Measurements from ENCODE around the gene PTGES2. TPM values are rescaled to one million over a fixed set of nuclear protein-coding genes. Genes with fewer than 3 reads are reported as not detected.

The PTGES2 gene
- total and polyA plus RNA-seq, 9 of the 15 experiments (the other 6 are each of a cell fraction or from before 2014, with no cell fraction given), result 2.4 to 196 (median 90.1) TPM

DNA sequence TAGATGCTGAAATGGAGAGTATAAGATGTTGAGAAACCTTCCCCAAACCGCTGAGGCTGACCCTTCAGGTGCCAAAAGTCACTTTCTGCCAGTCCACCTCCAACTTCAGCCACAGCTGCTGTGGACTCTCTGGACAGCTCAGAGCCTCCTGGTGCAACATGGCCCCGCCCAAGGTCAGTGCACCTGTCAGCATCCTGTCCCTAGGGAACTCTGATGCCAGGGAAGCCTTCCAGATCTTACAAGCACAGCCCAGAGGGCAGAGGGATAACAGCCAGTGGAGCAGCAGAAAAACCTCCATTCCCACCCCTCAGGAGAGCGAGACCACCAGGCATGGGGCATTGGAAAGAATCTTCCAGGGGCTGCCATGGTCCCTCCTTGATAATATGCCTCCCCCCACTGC is 10.5 kb upstream of the PTGES2 start (continued):
- TF ChIP-seq NR0B1 (IDR thresholded peaks at IDR 0.05; ENCODE audit: partially characterized antibody) (no peak), EP300 (IDR thresholded peaks at IDR 0.05; ENCODE audit: low read length) (no peak), MEF2A (IDR thresholded peaks at IDR 0.05; ENCODE audit: control insufficient read depth, low read depth, low read length) (no peak), KHSRP (IDR thresholded peaks at IDR 0.05) (no peak), ATF3 (IDR thresholded peaks at IDR 0.05) (no peak), ATF3 (CRISPR knock-in tag; conservative IDR thresholded peaks at IDR 0.05) (no peak)

DNA sequence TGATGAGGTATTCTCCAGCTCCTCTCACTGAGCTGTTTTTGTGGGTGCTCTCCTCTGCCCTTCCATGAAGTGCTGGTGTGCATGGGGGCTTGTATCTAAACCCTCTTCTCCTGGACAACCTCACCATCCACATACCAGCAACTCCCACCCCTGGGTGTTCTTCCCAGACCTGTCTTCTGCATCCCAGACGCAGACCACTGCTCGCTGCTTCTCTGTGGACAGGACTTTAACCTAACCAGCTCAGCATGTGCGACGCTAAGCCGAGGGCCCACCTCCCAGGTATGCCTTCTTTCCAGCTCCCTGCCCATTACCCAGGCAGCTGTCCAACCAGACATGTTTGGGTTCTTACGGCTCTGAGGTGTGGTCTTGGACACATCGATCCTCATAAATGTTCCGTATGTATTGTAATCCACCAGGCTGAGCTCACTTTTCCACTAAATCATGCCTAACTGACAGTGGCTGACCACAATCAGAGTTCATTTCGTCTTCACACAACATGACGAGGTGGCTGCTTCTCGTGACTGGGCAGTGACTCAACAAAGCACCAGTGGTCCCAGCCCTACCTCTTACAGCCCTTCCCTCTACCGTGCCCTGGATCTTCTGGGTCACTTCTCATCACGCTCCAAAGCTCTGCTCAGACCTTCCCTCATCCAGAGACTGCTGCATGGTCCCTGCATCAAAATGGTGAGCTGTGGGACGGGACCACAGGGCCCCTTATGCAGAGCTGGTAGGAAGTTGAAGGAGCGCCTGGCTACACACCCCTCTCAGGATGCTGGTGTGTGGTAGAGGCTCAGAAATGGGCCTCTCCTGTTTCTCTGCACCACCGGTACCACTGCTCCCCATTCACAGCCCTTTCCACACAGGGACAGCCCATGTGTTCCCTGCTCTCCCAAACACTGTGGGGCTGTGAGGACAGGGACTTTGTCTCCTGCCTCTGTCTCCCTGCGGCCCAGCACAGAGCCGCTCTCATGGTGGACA is 9.6 kb upstream of the PTGES2 start:
- ATAC-seq (peak; percentile 76), DNase-seq (ENCODE audit: extremely low read depth in 1 of 4, low spot score in 3 of 4) (peak; percentile 16 to 51 (median 26)), FAIRE-seq (peak; percentile 83)
- H3K27ac ChIP-seq (ENCODE audit: extremely low read depth, low read depth, low read length), result no peak overlapping the region; the same call in 2 of the 3 replicates
- no peaks in the 10 kb centered on the region for H3K9me1 ChIP-seq (ENCODE audit: control insufficient read depth, insufficient read depth, low read length)
- no peaks in the 10 kb centered on the region for H4K20me1 ChIP-seq (replicated peaks; ENCODE audit: control insufficient read depth, insufficient read depth, low read length)
- in situ Hi-C loops (cut with MboI) (no loop called here), intact Hi-C loops (cut with micrococcal nuclease) (no loop called here)
- no peaks in the 10 kb centered on the region for H3K79me2 ChIP-seq (ENCODE audit: control insufficient read depth, insufficient read depth, low read length)
- no TSS peak for BruUV-seq (replicated peaks)
- H3K4me2 ChIP-seq (ENCODE audit: insufficient read depth, low read length), result peak overlapping the region; percentile 49; the same call in 1 of the 2 replicates
- no peaks in the 10 kb centered on the region for H3K36me3 ChIP-seq (ENCODE audit: control insufficient read depth, insufficient read depth, low read length)
- H3K4me3 ChIP-seq, result no peak overlapping the region
- peaks cover 13 to 17% of the 10 kb centered on the region in 2 experiments; a peak in 3 of 5 replicates for H3K4me1 ChIP-seq (replicated peaks in 1 of 2; ENCODE audit: control insufficient read depth in 2 of 2, insufficient read depth in 2 of 2, low read length in 2 of 2)
- WGBS (ENCODE audit: insufficient coverage, low coverage, missing lambda C conversion rate), result 35% methylated on average over 18 of the region's 18 CpGs
- CTCF ChIA-PET (ENCODE audit: low intra/inter-chr PET ratio), result no interaction called here
- no peaks in the 10 kb centered on the region for H3K9me3 ChIP-seq (replicated peaks; ENCODE audit: control insufficient read depth, insufficient read depth, low read depth, low read length)
- POLR2A ChIA-PET, result interaction anchor here (0.5 to 1.3 kb wide), 8 partner anchors 9 to 195 kb away, joined by 3 to 5 read pairs (median 3); partner anchors contain the start of gene NAIF1
- H2AFZ ChIP-seq (ENCODE audit: low read depth, low read length), result peak overlapping the region; percentile 48; the same call in 1 of the 2 replicates
- H3K9ac ChIP-seq (ENCODE audit: insufficient read depth in 1 of 2, low read depth in 2 of 2, low read length in 2 of 2), result peak overlapping the region in 1 of 2 experiments; percentile 50; a peak in 1 of 4 replicates
- no peaks in the 10 kb centered on the region for H3K27me3 ChIP-seq (ENCODE audit: control insufficient read depth in 2 of 2, insufficient read depth in 2 of 2, low read length in 2 of 2)
- no peak for TF ChIP-seq SETDB1 (IDR thresholded peaks at IDR 0.05; ENCODE audit: low read length)
- TF ChIP-seq, protein P1, sequence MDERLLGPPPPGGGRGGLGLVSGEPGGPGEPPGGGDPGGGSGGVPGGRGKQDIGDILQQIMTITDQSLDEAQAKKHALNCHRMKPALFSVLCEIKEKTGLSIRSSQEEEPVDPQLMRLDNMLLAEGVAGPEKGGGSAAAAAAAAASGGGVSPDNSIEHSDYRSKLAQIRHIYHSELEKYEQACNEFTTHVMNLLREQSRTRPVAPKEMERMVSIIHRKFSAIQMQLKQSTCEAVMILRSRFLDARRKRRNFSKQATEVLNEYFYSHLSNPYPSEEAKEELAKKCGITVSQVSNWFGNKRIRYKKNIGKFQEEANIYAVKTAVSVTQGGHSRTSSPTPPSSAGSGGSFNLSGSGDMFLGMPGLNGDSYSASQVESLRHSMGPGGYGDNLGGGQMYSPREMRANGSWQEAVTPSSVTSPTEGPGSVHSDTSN (CRISPR knock-in tag; IDR thresholded peaks at IDR 0.05; ENCODE audit: low read depth), result peak; percentile 32; the same call in 1 of the 2 replicates
- TF ChIP-seq, protein P1 (tag; conservative IDR thresholded peaks at IDR 0.05; ENCODE audit: low read depth), result peak; percentile 83
- TF ChIP-seq, protein P2, sequence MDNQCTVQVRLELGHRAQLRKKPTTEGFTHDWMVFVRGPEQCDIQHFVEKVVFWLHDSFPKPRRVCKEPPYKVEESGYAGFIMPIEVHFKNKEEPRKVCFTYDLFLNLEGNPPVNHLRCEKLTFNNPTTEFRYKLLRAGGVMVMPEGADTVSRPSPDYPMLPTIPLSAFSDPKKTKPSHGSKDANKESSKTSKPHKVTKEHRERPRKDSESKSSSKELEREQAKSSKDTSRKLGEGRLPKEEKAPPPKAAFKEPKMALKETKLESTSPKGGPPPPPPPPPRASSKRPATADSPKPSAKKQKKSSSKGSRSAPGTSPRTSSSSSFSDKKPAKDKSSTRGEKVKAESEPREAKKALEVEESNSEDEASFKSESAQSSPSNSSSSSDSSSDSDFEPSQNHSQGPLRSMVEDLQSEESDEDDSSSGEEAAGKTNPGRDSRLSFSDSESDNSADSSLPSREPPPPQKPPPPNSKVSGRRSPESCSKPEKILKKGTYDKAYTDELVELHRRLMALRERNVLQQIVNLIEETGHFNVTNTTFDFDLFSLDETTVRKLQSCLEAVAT (IDR thresholded peaks at IDR 0.05), result peak in 1 of 2 experiments; percentile 57; a peak in 1 of 4 replicates
- no peak for TF ChIP-seq PYGO2 (tag; IDR thresholded peaks at IDR 0.05)
- TF ChIP-seq TCF3 (CRISPR knock-in tag; IDR thresholded peaks at IDR 0.05), result no peak
- TF ChIP-seq ZKSCAN1 (IDR thresholded peaks at IDR 0.05; ENCODE audit: low read depth, low read length), result no peak
